ENCODE data around the gene AKNAD1.

AKNAD1 gene

GRCh38 chr1:108831225-108831624 lies 25.7 kb downstream of the AKNAD1 start:
- no peak for TF ChIP-seq CTCF (IDR thresholded peaks at IDR 0.05; ENCODE audit: control insufficient read depth, extremely low read depth, insufficient read depth)
- H3K4me3 ChIP-seq (ENCODE audit: low read depth, low read length) = no peak overlapping the region
- DNase-seq (ENCODE audit: low read depth) = no peak

- TF ChIP-seq CTCF (IDR thresholded peaks at IDR 0.05; ENCODE audit: control insufficient read depth, extremely low read depth, insufficient read depth) = no peak
- no peak overlapping the region for H3K4me3 ChIP-seq (ENCODE audit: low read depth, low read length)
- no peak for DNase-seq (ENCODE audit: low read depth)
Observed at GRCh38 chr1:108830119-108831008, 26.5 kb downstream of the AKNAD1 start.

- TF ChIP-seq CTCF (IDR thresholded peaks at IDR 0.05; ENCODE audit: control insufficient read depth, extremely low read depth, insufficient read depth) = no peak
- no peak overlapping the region for H3K4me3 ChIP-seq (ENCODE audit: low read depth, low read length)
- no peak for DNase-seq (ENCODE audit: low read depth)
Observed at GRCh38 chr1:108829498-108829916, 27.4 kb downstream of the AKNAD1 start.

- peak; percentile 83 for TF ChIP-seq CTCF (IDR thresholded peaks at IDR 0.05; ENCODE audit: control insufficient read depth, extremely low read depth, insufficient read depth)
- H3K4me3 ChIP-seq (ENCODE audit: low read depth, low read length) = no peak overlapping the region
- DNase-seq (ENCODE audit: low read depth) = peak; percentile 44
Observed at GRCh38 chr1:108828074-108828961, 28.6 kb downstream of the AKNAD1 start.

GRCh38 chr1:108826081-108826635 lies 30.7 kb downstream of the AKNAD1 start:
- DNase-seq (ENCODE audit: low read depth) = no peak
- H3K4me3 ChIP-seq (ENCODE audit: low read depth, low read length) = no peak overlapping the region
- no peak for TF ChIP-seq CTCF (IDR thresholded peaks at IDR 0.05; ENCODE audit: control insufficient read depth, extremely low read depth, insufficient read depth)

GRCh38 chr1:108824051-108824450 lies 32.8 kb downstream of the AKNAD1 start:
- TF ChIP-seq CTCF (IDR thresholded peaks at IDR 0.05; ENCODE audit: control insufficient read depth, extremely low read depth, insufficient read depth) = no peak
- no peak for DNase-seq (ENCODE audit: low read depth)
- no peak overlapping the region for H3K4me3 ChIP-seq (ENCODE audit: low read depth, low read length)
